ENCODE results near the gene VPS26B.
"Not testable (repeated sequence)": the region's sequence is repeated elsewhere in the genome, so short reads cannot be mapped to it uniquely, and the experiment has no call there.

VPS26B gene

GRCh38 chr11:134233729-134234179 lies 9.3 kb downstream of the VPS26B start:
- no peak for DNase-seq

GRCh38 chr11:134235399-134235798 lies 10.9 kb downstream of the VPS26B start:
- DNase-seq: no peak

GRCh38 chr11:134236834-134237556 lies 12.5 kb downstream of the VPS26B start:
- DNase-seq: no peak

GRCh38 chr11:134237557-134237922 lies 13.1 kb downstream of the VPS26B start:
- DNase-seq: no peak

- DNase-seq: no peak
Observed at GRCh38 chr11:134238956-134239355, 14.5 kb downstream of the VPS26B start.

- DNase-seq: no peak
Observed at GRCh38 chr11:134240592-134240991, 16.1 kb downstream of the VPS26B start.

GRCh38 chr11:134242376-134242775 lies 17.9 kb downstream of the VPS26B start:
- no peak for DNase-seq

- DNase-seq: no peak
Observed at GRCh38 chr11:134243913-134244312, 19.4 kb downstream of the VPS26B start.

- DNase-seq: no peak
Observed at GRCh38 chr11:134244593-134244992, 20.1 kb downstream of the VPS26B start.

GRCh38 chr11:134245434-134245833 lies 21.0 kb downstream of the VPS26B start:
- no peak for DNase-seq

- DNase-seq: no peak
Observed at GRCh38 chr11:134246100-134246499, 21.6 kb downstream of the VPS26B start.

GRCh38 chr11:134246678-134247077 lies 22.2 kb downstream of the VPS26B start:
- DNase-seq: no peak

- DNase-seq: no peak
Observed at GRCh38 chr11:134248910-134249480, 24.5 kb downstream of the VPS26B start.

GRCh38 chr11:134250246-134250645 lies 25.8 kb downstream of the VPS26B start:
- no peak for DNase-seq

GRCh38 chr11:134250675-134251074 lies 26.2 kb downstream of the VPS26B start:
- DNase-seq: no peak

- DNase-seq: no peak
Observed at GRCh38 chr11:134252346-134253187, 28.1 kb downstream of the VPS26B start.

- peak; percentile 97 for DNase-seq
Observed at GRCh38 chr11:134253188-134253993, 28.9 kb downstream of the VPS26B start, which contains the start of the genes ACAD8 and THYN1. TSS of gene ACAD8 (plus strand) at chr11:134253568. CDS start at chr11:134253601, 33 bp downstream. TSS of gene THYN1 (minus strand) at chr11:134253352. CDS start at chr11:134252882, 470 bp downstream.

- DNase-seq: no peak
Observed at GRCh38 chr11:134254433-134255183, 30.1 kb downstream of the VPS26B start.

- DNase-seq: not testable (repeated sequence)
Observed at GRCh38 chr11:134255184-134255561, 30.7 kb downstream of the VPS26B start.

GRCh38 chr11:134257101-134257500 lies 32.6 kb downstream of the VPS26B start:
- no peak for DNase-seq

- no peak for DNase-seq
Observed at GRCh38 chr11:134258577-134258976, 34.1 kb downstream of the VPS26B start.

- no peak for DNase-seq
Observed at GRCh38 chr11:134260503-134260902, 36.0 kb downstream of the VPS26B start.

Measured in effector CD4-positive, alpha-beta T cell (primary cell).